ENCODE data around the gene ANXA4.
"Not testable (repeated sequence)": the region's sequence is repeated elsewhere in the genome, so short reads cannot be mapped to it uniquely, and the experiment has no call there.

The ANXA4 gene

DNA sequence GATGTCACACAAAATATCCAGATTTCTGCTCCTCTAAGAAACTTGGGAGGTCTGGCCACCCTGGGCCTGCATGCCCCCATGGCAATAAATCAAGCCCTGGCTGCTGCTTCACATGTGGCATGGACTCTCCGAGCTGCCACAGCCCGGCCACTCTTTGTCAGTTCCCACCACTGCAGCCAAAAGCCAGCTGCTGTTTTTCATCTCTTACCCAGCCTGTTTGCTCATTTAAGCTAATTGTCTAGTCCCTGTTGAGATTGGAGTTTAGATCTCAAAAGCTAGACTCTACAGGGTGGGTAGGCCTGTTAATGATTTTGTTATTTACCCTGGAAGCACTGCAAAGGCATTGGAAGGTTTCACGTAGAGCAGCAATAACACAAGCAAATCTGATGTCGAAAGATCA, 20.9 kb upstream of the ANXA4 start:
- DNase-seq = no peak

DNA sequence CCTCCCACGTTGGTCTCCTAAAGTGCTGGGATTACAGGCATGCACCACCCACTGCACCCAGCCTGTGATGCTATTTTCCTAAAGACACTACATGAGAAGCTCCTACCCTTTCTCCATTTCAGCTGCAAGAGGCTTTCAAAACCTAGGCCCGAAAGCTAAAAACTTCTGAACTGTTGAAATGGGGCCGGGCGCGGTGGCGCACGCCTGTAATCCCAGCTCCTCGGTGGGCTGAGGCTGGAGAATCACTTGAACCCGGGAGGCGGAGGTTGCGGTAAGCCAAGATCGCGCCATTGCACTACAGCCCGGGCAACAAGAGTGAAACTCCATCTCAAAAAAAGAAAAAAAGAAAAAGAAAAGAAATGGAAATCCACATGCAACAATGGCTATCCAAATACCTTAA, 18.1 kb upstream of the ANXA4 start:
- no peak for DNase-seq

DNA sequence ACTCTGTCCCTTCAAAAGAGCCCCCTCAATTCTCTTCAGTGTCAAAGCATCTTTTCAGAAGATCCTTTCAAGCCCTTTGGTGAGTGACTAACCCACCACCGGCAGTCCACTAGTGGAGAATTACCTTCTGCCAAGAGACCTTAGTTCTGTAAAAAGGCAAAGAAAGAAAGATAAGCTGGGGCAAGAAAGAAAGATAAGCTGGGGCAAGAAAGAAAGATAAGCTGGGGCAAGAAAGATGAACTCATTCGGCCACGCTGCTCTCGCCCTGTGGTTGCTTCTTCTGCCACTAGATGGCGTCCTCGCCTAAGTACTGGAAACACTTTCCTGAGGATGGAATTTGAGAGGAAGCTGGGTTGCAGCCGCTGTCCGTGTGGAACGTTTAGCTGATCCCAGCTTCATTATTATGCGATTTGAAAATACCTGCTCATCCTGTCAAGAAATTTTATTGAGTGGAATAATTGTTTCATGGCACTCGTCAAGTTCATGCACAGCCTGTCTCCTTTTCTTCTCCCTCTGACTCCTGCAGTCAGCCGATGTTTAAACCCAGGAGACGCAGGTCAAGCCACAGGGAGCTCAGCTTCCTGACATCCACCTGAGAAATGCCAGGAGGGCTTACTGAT, 17.3 kb upstream of the ANXA4 start:
- DNase-seq = peak; percentile 74

DNA sequence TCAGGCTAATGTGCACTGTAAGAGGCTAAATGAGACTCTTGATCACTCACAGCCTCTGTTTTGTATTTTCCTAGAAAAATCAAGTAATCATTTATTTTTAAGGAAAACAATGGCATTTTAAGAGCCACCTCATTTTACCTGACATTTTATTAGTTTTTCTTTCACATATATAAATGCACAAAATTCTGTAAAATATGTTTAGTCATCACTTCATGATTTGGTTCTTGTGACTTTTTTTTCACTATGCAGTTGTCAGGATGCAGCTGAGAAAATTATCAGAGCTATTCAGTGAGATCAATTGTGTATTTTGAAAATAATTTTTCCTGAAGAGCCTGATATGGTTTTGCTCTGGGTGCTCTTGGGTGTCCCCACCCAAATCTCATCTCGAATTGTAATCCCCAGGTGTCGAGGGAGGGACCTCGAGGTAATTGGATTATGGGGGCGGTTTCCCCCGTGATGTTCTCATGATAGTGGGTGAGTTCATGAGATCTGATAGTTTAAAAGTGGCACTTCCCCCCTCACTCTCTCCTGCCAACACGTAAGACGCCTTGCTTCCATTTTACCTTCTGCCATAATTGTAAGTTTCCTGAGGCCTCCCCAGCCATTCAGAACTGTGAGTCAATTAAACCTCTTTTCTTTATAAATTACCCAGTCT, 16.1 kb upstream of the ANXA4 start:
- no peak for DNase-seq

DNA sequence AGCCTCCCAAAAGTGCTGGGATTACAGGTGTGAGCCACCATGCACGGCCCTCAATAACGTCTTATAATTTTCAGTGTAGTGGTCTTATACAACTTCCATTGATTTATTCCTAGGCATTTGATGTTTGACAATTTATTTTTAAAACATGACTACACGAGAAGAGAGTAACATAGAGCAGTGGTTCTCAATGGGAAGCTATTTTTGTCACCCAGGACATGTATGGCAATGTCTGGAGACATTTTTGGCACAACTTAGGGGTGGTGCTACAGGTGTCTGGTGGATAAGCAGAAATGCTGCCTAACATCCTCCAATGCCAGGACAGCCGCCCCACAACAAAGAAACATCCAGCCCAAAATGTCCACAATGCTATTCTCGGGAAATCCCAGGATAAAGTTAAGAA, 12.7 kb upstream of the ANXA4 start:
- no peak for DNase-seq

DNA sequence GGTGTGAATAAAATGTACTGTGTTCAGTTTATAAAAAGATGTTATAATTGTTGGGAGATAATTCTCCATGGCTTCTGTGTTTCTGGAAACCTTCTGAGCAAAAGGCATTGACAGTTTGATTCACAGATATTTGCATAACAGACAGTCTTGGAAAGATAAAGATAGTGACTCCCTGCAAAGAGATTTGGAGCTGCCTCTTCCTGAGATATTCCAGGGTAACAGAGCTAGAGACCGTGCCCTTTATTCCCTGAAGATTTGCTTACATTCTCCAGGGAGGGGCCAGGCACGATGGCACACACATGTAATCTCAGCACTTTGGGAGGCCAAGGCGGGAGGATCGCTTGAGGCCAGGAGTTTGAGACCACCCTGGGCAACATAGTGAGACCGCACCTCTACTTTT, 12.2 kb upstream of the ANXA4 start:
- no peak for DNase-seq

DNA sequence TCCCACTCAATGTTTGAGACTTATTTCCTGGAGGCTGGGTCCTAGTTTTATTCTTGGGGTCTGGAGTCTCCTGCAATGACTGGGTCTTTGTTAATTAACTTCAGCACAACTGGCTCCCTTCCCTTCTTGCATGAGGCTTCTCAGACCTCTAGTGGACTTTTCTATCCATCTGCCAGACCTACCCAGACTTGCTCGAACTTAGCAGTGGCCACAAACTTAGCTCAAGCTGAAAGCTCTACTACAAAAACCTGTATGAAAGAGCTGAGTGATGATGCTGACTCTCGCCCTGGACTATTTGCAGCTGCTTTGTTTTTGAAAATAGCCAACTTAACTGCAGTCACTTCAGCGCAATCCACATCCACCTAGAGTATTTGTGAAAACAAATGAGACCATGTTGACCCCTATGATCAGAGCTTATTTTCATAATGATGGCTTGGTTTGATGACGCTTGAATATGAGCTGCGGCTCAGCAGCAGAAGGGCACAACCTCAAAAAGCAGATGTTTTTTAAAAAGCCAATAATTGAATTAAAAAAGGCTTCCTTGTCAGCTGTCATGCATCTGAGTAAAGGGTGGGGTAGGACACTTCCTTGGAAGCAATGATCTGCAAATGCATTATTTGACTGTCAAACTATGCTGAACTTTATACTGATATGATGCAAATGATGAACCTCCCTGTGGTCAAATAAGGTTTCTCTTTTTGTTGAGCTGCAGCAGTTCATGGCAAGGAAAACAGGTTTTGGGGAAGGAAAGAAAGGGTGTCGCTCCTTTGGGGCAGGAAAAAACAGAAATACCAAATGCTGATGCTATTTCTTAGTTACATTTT, 10.6 kb upstream of the ANXA4 start:
- no peak for DNase-seq

DNA sequence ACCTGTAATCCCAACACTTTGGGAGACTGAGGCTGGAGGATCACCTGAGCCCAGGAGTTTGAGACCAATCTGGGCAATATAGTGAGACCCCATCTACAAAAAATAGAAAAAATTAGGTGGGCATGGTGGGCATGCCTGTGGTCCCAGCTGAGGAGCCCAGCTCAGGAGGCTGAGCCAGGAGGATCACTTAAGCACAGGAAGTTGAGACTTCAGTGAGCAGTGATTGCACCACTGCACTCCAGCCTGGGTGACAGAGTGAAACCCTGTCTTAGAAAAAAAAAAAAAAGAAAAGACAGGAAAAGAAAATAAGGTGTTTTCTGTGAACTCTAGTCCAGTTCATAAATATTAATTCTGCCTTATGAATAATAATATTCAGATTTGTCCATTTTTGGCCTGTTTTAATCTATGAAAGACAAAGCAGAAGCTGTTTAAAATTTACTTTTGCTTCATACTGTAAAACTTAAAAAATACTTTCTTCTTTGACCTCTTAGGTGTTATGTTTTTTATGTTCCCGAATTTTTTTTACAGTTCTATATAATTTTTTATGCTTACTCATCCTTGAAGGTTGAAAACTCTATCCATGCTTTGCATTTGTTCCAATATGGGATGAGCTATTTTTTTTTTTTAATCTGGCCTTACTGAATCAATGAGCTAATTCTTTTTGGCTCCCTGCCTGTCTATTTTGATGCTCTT, 8.4 kb upstream of the ANXA4 start:
- no peak for DNase-seq

DNA sequence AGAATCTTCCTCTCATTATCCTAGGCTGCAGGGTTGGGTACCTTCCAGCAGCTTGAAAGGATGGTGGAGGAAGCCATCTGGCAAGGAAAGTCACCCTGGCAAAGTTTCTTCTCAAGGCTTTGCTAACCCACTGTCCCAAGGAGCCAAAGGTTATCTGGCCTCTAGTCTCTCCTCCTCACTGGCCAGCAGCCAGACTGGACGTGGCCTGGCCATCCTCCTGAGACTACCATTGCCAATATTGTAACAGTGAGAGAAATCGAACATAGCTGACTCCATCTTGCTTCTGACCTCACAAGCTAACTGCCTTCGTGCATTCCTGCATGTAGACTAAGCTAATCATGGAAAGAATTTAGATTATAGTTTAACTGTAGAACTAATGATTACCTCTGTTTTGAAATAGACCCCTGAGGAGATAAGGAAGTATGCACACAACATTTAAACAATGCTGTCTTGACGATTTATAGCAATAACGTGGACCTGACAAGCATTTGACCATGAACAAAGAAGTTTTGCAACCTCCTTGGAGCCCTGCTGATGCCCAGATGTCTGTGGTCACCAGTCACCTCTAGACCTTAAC, 7.8 kb upstream of the ANXA4 start:
- DNase-seq = no peak

DNA sequence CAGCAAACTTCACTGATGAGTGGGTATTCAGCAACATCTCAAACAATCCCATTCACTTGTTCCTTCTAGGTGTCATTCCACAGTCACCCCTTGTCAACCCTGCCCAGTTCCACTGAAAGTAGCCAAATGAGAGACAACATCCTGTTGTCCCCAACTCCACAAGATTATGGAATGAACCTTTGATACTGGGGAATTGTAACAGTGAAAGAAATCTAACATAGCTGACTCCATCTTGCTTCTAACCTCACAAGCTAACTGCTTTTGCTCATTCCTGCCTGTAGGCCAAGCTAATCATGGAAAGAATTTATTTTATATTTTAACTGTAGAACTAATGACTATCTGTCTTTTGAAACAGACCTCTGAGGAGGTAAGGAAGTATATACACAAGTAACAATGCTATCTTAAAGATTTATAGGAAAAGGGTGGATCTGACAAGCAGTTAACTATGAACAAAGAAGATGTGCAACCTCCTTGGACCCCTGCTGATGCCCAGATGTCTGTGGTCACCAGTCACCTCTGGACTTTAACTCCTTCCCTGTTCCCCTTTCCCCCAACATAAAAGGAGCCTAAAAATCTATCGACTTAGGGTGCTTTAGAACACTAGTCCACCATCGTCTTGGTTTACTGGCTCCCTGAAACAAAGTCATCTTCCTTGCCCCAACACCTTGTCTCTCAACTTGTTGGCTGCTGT, 6.9 kb upstream of the ANXA4 start:
- no peak for DNase-seq

DNA sequence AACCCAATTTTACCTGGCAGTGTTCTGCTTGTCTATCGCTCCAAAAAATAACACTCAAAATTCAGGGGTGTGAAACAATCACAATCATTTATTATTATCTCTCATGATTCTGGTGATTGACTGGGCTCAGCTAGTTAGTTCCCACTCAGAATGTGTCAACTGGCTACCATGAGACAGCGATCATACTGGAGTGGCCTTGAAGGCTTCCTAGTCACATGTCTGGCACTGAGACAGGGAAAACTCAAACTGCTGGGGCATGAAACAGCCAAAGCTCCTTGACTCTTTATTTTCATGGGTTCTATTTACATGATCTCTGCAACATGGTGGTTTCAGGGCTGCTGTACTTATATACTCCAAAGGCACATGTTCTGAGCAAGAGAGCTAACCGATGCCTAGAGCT, 6.2 kb upstream of the ANXA4 start:
- DNase-seq = no peak

DNA sequence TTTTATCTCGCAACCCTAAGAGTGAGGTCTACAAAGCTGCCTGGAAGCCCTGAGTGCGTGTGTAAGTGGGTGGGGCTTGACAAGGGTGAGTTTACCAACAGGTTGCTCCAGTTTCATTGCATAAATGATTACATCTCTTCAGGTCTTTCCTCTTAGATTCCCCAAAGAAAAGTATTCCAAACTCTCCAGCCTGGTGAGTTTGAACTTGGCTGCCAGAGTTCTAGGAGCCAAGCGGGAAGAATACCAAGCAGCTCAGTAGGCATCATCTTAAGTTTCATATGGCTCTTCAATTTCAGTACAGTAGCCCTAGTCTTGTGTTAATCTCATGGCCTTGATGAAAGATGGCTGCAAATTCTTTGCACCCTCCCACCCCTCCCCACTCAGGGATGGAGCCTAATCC, 3.8 kb upstream of the ANXA4 start:
- not testable (repeated sequence) for DNase-seq

DNA sequence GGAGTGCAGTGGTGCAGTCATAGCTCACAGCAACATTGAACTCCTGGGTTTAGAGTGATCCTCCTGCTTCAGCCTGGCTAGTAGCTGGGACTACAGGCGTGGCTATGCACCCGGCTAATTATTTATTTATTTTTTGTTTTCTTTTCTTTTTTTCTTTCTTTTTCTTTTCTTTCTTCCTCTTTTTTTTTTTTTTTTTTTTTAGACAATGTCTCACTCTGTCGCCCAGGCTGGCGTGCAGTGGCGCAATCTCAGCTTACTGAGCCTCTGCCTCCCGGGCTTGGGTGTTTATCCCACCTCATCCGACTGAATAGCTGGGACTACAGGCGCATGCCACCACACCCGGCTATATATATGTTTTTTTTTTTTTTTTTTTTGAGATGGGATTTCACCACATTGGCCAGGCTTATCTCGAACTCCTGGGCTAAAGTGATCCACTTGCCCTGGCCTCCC, 1.4 kb upstream of the ANXA4 start:
- DNase-seq = peak; percentile 28

DNA sequence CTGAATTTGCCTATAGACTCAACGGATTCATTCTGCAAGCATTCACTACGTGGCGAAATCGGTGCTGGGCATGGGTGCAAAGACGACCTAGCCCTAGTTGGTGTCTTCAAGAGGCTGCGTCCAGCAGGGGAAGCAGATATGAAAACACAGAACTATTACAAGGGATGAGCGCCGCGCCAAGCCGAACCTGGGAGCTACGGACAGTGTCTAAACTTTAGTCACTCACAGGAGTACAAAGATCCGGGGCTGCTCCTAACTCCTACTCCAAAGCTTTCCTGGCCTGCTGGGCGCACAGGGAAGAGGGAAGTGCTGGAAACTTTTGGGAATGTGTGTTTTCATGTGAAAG, 732 bp upstream of the ANXA4 start:
- DNase-seq = peak; percentile 81

DNA sequence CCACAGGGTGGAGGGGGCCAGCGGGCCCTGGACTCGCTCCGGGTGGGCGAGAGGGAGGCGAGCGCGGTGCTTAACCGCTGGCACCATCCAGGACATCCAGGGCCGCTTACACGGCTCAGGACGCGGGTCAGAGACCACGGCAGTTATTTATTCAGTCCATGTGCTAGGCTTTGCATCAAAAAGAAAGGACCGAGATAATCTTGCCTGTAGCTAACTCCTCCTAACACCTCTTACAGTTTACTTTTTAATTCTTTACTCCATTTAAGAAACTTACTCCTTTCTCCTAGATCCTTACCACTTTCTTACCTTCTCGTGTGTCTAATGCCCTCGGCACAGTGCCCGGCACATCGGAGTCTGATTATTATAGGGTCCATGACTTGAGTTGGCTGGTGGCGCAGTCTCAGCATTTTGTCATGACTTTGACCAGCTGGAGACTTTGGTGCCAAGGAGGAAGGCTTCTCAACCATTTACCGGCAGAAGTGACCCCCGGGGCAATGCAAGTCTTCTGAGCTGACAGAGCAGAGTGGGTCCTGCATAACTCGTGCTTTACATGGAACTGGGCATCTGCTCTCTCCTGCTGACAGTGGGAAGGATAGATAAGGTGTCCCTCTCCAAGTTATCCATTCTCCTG, 503 bp downstream of the ANXA4 start:
- DNase-seq = peak; percentile 36

DNA sequence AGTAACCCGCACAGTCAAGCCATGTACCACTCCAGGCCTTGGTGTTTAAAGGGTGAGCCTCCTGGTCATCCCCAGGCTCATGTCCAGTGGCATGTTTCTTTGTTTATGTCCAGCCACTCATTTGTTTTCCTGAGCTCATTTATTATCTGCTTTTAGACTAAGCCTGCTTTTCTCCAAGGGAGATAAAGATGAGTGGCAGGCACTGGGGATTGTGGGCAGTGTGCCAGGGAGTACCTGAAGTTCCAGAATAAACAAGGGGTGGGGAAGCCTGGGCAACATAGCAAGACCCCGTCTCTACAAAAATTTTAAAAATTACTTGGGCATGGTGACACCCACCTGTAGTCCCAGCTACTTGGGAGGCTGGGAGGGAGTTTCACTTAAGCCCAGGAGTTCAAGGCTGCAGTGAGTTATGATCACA, 1.9 kb downstream of the ANXA4 start:
- DNase-seq = no peak

DNA sequence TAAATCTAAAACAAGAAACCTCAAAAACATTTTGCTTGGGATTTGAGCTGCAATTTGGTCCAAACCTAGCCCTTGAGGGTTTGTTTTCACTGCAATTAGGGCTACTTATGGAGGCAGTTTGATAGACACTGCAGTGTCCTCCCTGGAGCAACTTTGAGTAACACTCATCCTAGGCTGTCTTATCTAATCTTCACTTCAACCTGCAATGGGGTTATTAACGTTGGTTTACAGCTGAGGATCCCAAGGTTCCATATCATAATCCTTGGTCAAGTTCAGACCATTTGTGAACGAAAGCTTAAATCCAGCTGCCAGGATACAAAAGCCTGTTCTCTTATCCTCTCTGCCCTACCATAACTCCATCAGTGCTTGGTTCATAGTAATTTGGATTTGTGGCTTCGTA, 2.5 kb downstream of the ANXA4 start:
- DNase-seq = no peak

DNA sequence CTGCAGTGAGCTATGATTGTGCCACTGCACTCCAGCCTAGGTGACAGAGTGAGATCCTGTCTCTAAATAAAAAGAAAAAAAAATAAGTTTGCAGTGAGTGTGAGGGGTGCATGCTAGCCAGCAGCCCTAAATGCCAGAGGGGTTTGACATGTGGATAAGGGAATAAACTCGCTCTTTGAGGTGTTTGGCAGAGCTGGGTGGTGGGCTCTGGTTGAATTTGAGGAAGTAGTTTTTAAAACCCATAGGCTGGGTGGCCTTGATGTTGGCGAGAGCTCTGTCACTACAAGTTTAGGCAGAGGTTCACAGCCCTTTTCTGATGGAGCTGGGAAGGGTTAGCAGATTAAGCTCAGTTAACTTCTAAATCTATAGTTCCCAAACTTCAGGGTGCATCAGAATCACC, 3.1 kb downstream of the ANXA4 start:
- no peak for DNase-seq

DNA sequence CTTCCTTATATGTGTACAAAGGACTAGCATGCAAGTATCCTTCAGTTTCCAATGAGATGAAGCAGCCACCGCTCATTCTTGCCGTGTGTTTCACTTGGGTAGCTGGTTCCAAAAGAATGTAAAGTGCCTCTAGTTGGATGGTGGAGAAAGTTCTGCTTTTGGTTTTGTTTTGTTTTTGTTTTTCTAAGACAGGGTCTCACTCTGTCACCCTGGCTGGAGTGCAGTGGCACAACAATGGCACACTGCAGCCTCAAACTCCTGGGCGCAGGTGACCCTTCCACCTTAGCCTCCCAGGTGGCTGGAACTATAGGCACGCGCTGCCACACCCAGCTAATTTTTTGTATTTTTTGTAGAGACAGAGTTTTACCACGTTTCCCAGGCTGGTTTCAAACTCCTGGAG, 8.3 kb downstream of the ANXA4 start:
- no peak for DNase-seq

DNA sequence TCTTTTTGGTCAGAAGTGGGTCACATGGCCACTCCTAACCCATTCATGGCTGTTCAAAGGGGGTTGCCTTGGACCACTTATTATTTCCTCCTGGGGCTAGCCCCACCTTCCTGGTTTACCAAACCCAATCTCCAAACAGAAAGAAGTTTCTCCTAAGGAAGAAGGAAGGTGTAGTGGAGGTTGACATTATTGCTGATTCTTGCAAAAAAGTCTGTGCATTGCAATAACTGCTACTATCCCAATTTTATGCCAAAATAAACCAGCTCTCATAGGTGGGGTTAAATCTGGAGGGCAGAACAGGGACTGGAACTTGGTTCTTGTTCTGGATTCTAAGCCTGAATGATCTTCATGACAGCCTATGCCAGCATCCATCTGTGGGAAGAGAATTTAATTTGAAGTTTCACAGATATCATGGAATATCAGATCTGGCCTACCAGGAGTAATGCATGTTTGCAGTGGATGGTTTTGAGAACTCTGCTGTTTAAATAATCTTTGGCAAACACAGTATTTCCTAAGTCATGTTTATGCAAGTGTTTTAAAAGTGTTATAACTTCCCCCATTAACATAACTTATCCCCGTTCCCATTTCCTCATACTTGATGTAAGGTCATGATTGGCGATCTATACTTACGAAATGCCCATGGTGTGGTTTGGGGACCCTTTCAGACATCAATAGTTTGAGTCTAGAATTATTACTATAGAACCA, 11.9 kb downstream of the ANXA4 start:
- no peak for DNase-seq

DNA sequence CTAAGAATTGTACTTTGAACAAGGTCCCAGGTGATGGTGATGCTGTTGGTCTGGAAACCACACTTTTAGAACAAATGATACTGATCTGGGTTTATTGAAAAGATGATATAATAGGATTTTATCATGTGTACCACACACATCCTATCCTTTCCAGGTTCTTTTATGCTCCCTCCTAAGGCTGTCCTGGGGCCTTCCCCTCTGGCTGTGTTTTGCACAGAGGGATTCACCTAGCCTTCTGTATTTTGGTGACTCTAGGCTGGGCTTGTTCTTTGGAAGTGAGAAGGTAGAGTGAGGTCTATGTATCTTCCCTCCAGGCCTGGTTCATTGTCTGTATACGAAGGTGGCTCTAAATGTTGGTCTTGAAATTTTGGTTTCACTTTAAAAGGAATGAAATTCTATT, 12.7 kb downstream of the ANXA4 start:
- no peak for DNase-seq

Data from EL (cell line).